HG03064 (cell line): ENCODE data around the gene HOXB4.

Experiments
- ATAC-seq: cut with Tn5 transposase; IDR thresholded peaks from one replicate; pipeline ENCODE4 v1.9.1; 2021; ENCODE audit warnings: low read depth; ENCODE audit not compliant: unreplicated experiment

The HOXB4 gene

GRCh38 chr17:48601539-48602425 lies 23.6 kb upstream of the HOXB4 start:
- ATAC-seq = no peak

- no peak for ATAC-seq
Observed at GRCh38 chr17:48601207-48601538, 23.0 kb upstream of the HOXB4 start.

- ATAC-seq = no peak
Observed at GRCh38 chr17:48600244-48601098, 22.3 kb upstream of the HOXB4 start.

- ATAC-seq = no peak
Observed at GRCh38 chr17:48599354-48599753, 21.2 kb upstream of the HOXB4 start.

GRCh38 chr17:48598736-48599135 lies 20.6 kb upstream of the HOXB4 start:
- ATAC-seq = no peak

GRCh38 chr17:48597778-48598631 lies 19.9 kb upstream of the HOXB4 start:
- no peak for ATAC-seq

GRCh38 chr17:48597528-48597777 lies 19.3 kb upstream of the HOXB4 start:
- ATAC-seq = no peak

- no peak for ATAC-seq
Observed at GRCh38 chr17:48596735-48597527, 18.8 kb upstream of the HOXB4 start.

GRCh38 chr17:48596000-48596734 lies 18.0 kb upstream of the HOXB4 start:
- ATAC-seq = no peak

- no peak for ATAC-seq
Observed at GRCh38 chr17:48595278-48595999, 17.3 kb upstream of the HOXB4 start.

- ATAC-seq = no peak
Observed at GRCh38 chr17:48594538-48595277, 16.6 kb upstream of the HOXB4 start.

- ATAC-seq = no peak
Observed at GRCh38 chr17:48593840-48594537, 15.8 kb upstream of the HOXB4 start.

- no peak for ATAC-seq
Observed at GRCh38 chr17:48593126-48593829, 15.1 kb upstream of the HOXB4 start, which contains the start of gene HOXB5. Gene HOXB5, minus strand, starts transcription at chr17:48593779. Its CDS starts 97 bp downstream, at chr17:48593682.

- ATAC-seq = no peak
Observed at GRCh38 chr17:48592577-48592976, 14.4 kb upstream of the HOXB4 start.

GRCh38 chr17:48592057-48592514 lies 13.9 kb upstream of the HOXB4 start:
- ATAC-seq = no peak

- ATAC-seq = no peak
Observed at GRCh38 chr17:48591255-48592056, 13.3 kb upstream of the HOXB4 start.
